GM12878 (cell line): Measurements from ENCODE around the gene ZNF93.

ENCODE experiments used
- EP300 ChIP-seq, 2 experiments: fragments of 150-350 bp in 1 of 2; IDR thresholded peaks; 2 replicates each; pipeline ENCODE4 v1.6.1; 2011 to 2012; ENCODE audit warnings: low read depth in 2 of 2, low read length in 2 of 2, borderline replicate concordance in 1 of 2, improper control_type of control experiment in 1 of 2, inconsistent platforms in 1 of 2; ENCODE audit not compliant: control insufficient read depth in 1 of 2
- MYC ChIP-seq: IDR thresholded peaks from 2 replicates; pipeline ENCODE4 v1.6.1; 2011; ENCODE audit warnings: mild to moderate bottlenecking, low read length, moderate library complexity, inconsistent platforms; ENCODE audit not compliant: insufficient read depth, insufficient replicate concordance, insufficient read length, severe bottlenecking
- NBN ChIP-seq: fragments of 450-650 bp; IDR thresholded peaks from 2 replicates; pipeline ENCODE4 v1.6.1; 2016
- NR2C2 ChIP-seq: IDR thresholded peaks from 2 replicates; pipeline ENCODE4 v1.6.1; 2011; ENCODE audit warnings: borderline replicate concordance, low read depth; ENCODE audit not compliant: control insufficient read depth, insufficient read length
- NRF1 ChIP-seq: conservative IDR thresholded peaks from 2 replicates; pipeline ENCODE4 v1.6.1; 2011; ENCODE audit warnings: mild to moderate bottlenecking, low read depth, low read length, improper control_type of control experiment
- PAX8 ChIP-seq: fragments of 450-650 bp; IDR thresholded peaks from 2 replicates; pipeline ENCODE4 v1.6.1; 2017; ENCODE audit warnings: mild to moderate bottlenecking, moderate library complexity
- POLR2A ChIP-seq: IDR thresholded peaks from 2 replicates; pipeline ENCODE4 v1.6.1; 2011; ENCODE audit warnings: low read depth, mild to moderate bottlenecking, low read length
- RAD21 ChIP-seq: IDR thresholded peaks from 2 replicates; pipeline ENCODE4 v1.6.1; 2011; ENCODE audit warnings: mild to moderate bottlenecking, low read depth, low read length, moderate library complexity; ENCODE audit not compliant: insufficient read depth
- RCOR1 ChIP-seq: conservative IDR thresholded peaks from 2 replicates; pipeline ENCODE4 v1.6.1; 2012; ENCODE audit warnings: low read depth, low read length, improper control_type of control experiment
- TF ChIP-seq, protein P1 (sequence below), 3 experiments: IDR thresholded peaks in 2 of 3; conservative IDR thresholded peaks in 1 of 3; 2 replicates each; pipeline ENCODE4 v1.5.1; 2011; ENCODE audit warnings: low read depth in 3 of 3, low read length in 3 of 3, mild to moderate bottlenecking in 3 of 3, control low read depth in 2 of 3, moderate library complexity in 2 of 3, inconsistent platforms in 1 of 3, mixed read lengths in 1 of 3; ENCODE audit not compliant: control insufficient read depth in 2 of 3, insufficient read depth in 1 of 3; ENCODE audit errors: extremely low read depth in 1 of 3
- TF ChIP-seq, protein P2 (sequence below): fragments of 150-350 bp; IDR thresholded peaks from 2 replicates; pipeline ENCODE4 v1.6.1; 2016; ENCODE audit warnings: low read depth, low read length

DNA sequence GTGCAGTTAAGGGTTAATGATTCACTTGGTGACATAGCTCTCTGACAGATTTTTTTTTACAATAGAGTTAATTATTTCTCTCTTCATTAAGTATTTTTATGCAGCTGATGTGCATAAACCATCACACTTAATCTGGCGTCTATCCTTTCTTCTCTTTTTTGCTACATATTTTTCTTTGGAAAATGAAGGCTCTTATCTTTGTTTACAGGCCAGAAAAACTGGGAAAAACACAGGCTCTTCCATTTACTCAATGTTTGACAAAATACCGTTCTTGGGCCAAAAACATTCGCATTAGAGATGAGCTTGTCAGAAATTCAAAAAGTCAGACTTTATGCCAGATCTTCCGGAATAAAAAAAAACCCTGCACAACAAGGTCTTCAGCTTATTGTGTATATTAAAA is 23.0 kb upstream of the ZNF93 start:
- TF ChIP-seq NRF1 (no peak), PAX8 (no peak), RCOR1 (no peak), NR2C2 (no peak), NBN (no peak), MYC (no peak), EP300 (IDR thresholded peaks at IDR 0.05; ENCODE audit: borderline replicate concordance in 1 of 2, control insufficient read depth in 1 of 2, low read depth in 2 of 2, low read length in 2 of 2) (no peak), RAD21 (no peak), POLR2A (no peak)
- TF ChIP-seq, protein P1, sequence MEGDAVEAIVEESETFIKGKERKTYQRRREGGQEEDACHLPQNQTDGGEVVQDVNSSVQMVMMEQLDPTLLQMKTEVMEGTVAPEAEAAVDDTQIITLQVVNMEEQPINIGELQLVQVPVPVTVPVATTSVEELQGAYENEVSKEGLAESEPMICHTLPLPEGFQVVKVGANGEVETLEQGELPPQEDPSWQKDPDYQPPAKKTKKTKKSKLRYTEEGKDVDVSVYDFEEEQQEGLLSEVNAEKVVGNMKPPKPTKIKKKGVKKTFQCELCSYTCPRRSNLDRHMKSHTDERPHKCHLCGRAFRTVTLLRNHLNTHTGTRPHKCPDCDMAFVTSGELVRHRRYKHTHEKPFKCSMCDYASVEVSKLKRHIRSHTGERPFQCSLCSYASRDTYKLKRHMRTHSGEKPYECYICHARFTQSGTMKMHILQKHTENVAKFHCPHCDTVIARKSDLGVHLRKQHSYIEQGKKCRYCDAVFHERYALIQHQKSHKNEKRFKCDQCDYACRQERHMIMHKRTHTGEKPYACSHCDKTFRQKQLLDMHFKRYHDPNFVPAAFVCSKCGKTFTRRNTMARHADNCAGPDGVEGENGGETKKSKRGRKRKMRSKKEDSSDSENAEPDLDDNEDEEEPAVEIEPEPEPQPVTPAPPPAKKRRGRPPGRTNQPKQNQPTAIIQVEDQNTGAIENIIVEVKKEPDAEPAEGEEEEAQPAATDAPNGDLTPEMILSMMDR (IDR thresholded peaks at IDR 0.05 in 2 of 3, conservative IDR thresholded peaks at IDR 0.05 in 1 of 3; ENCODE audit: control insufficient read depth in 2 of 3, extremely low read depth in 1 of 3, insufficient read depth in 1 of 3, low read depth in 3 of 3, low read length in 3 of 3) = no peak
- TF ChIP-seq, protein P2, sequence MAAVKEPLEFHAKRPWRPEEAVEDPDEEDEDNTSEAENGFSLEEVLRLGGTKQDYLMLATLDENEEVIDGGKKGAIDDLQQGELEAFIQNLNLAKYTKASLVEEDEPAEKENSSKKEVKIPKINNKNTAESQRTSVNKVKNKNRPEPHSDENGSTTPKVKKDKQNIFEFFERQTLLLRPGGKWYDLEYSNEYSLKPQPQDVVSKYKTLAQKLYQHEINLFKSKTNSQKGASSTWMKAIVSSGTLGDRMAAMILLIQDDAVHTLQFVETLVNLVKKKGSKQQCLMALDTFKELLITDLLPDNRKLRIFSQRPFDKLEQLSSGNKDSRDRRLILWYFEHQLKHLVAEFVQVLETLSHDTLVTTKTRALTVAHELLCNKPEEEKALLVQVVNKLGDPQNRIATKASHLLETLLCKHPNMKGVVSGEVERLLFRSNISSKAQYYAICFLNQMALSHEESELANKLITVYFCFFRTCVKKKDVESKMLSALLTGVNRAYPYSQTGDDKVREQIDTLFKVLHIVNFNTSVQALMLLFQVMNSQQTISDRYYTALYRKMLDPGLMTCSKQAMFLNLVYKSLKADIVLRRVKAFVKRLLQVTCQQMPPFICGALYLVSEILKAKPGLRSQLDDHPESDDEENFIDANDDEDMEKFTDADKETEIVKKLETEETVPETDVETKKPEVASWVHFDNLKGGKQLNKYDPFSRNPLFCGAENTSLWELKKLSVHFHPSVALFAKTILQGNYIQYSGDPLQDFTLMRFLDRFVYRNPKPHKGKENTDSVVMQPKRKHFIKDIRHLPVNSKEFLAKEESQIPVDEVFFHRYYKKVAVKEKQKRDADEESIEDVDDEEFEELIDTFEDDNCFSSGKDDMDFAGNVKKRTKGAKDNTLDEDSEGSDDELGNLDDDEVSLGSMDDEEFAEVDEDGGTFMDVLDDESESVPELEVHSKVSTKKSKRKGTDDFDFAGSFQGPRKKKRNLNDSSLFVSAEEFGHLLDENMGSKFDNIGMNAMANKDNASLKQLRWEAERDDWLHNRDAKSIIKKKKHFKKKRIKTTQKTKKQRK = no peak
